Stimulated activated CD8-positive, alpha-beta memory T cell treated with anti-CD3 and anti-CD28 coated beads, Interleukin-2, amount 100 ng/mL, for 48 hours (primary cell): ENCODE data around the gene ATRNL1.

Source experiments
- DNase-seq, 2 donors: peaks; one replicate each; pipeline ENCODE4 v3.0.0-alpha.2; 2020; ENCODE audit warnings: low read depth in 2 of 2

The ATRNL1 gene

GRCh38 chr10:115093286-115093775, at the start of gene ATRNL1:
ATRNL1 (plus strand) TSS chr10:115093365; CDS start chr10:115093751, 386 bp downstream.
- peak in 1 of 2 donors; percentile 1 for DNase-seq

DNA sequence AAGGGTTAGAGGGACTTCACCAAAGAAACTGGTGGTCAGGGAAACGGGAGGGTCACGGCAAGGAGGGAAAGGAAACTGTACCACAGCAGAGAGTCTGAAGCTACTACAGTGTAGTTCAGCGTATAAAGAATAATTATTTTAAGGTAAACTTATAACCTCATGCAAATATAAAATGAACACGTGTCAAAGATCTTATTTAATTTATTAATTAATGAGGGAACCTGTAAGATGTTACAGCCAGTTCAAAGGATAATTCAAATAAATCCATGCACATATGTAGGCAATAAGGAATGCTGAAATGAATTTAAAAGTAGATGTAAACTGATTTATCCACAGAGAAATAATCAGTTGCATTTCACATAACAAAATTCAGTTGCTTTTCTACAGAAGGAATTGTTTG, 49.4 kb upstream of the ATRNL1 start:
- no peak for DNase-seq

DNA sequence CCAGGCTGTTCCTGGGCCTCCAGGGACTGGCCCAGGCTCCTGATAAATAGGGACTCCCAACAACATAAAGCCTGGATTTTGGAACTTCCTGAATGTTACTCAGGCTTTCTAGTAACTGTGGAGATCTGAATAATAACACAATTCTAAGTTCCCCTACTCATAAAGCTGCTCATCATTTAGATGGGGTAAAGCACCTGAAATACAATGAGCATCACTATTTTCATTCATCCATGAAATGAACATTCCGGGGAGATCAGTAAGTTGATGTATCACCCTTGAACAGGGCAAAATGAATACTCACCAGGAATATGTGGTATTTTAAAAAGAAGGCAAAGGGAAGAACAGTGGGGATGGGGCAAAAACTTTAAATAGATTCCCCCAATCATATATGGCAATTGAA, 48.3 kb upstream of the ATRNL1 start:
- DNase-seq = no peak

DNA sequence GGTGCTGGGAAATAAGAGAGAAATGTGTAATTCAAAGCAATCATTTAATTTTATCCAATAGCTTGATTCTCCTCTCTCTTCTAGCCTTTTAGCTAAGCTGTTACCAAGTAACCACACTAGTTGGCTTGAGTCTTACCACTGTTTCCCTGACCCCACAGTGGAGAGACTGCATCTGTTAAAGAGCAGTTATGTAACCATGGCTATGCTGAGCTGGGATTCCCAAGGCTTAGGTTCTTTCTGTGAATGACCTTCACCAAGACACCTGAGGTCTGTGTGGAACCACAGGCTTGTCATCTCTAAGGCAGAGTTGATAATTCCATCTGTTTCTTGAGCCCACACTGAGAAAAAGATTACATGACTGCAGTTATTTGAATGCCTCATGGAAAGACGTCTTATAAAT, 47.7 kb upstream of the ATRNL1 start:
- no peak for DNase-seq

DNA sequence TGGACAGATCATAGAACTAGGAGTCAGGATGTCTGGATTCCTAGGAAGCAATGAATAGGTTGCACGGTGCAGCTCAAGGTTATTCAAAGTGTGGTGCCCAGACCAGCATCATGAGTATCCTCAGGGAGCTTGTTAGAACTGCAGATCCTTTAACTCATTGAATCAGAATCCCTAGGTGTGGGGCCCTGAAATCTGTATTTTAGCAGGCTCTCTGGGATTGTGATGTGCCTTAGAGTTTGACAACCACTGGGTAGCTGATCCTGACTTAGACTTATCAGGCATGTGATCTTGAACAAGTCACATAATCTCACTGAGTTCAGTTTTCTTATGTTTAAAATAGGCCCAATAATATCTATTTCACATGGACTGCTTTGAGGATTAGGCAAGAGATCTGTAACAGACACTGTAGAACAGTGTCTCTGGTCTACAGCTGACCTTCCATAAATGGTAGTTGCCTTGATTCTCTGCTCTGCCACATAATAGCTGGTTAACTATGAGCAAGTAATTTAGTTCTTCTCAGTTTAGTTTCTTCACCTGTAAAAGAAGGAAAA, 46.4 kb upstream of the ATRNL1 start:
- DNase-seq = no peak

- no peak for DNase-seq
These were observed 45.5 kb upstream of the ATRNL1 start for GRCh38 chr10:115047705-115048104.

- no peak for DNase-seq
These were observed 43.8 kb upstream of the ATRNL1 start for GRCh38 chr10:115049318-115049717.

DNA sequence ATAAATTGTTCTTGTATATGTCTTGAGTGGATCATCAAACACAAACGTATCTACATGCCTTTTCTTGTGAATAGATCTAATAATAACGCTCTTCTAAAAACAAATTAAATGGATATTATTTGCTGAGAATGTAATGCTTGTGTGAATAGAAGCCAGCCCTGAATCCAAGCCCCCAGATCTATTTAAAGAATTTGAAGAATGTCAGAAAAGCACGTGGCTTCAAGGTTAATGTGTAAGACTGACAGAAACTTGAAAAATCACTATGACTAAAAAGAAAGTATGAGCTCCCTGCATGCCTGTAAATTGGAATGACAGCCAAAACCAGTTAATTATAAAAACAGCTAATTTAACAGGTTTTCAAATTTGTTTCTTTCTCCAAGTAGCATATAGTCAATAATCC, 43.2 kb upstream of the ATRNL1 start:
- DNase-seq = no peak

DNA sequence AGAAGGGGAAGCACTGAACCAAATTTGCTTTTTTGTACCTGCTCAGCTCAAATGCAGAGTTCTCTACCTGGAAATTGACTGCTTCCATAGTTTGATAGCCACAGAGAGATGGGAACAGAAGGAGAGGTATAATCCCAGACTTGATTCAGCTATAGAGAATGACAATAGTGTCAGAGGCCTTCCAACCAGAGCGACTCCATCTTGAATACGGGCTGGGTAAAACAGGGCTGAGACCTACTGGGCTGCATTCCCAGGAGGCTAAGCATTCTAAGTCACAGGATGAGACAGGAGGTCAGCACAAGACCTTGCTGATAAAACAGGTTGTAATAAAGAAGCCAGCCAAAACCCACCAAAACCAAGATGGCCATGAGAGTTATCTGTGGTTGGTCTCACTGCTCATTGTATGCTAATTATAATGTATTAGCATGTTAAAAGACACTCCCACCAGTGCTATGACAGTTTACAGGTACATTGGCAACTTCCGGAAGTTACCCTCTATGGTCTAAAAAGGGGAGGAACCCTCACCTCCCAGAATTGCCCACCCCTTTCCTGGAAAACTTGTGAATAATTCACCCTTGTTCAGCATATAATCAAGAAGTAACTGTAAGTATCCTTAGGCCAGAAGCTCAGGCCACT, 42.7 kb upstream of the ATRNL1 start:
- DNase-seq = no peak

DNA sequence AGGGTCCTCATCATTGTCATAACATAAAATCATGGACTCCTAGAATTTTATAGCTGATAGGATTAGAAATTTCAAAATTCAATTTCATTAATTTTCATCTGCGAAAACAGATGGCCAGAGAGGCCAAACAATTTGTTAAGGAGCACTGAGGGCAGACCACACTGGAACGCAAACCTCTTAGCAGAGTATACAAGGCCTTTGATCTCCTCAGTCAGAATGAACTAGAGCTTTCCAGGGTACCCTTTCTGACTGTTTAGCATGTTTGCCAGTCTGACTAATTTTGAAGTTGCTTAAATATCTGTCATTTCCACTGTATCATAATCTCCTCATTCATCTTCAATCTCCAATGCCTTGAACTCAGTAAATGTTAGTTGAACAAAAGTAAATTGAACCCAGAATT, 41.9 kb upstream of the ATRNL1 start:
- DNase-seq = no peak

DNA sequence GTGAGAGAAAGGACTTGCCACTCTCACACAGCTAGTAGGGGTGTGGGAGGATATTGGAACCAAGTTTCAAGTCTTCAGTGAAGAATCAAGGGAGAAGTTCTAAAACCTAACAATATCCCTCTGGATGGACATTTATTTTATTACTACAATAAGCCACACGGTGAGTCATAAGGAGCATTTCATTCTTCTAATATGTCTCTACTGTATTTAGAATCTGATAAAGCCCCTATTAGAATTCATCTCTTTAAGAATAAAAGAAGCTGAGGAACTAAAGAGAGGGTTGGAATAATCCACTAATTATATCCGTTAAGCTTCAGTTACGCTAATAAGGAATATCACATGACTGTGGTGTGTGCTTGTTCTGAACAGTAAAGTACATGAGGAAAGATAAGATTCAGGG, 40.9 kb upstream of the ATRNL1 start:
- no peak for DNase-seq

DNA sequence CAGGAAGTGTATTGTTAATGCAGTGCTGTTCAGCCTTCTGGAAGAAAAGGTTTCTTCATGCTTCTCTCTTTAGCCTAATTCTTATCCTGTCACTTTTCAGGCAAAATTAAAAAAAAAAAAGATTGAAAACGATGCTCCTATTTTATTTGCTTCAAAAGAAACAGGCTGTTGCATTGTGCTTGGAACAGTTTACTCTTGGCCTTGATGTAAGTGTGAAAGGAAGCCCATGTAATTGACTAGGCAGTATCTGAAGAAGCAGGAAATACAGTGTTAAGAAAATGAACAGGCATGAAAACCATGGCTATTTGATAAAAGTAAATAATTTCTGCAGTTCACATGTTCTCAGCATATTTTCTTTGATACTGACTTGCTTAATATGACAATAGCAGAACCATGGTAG, 40.4 kb upstream of the ATRNL1 start:
- DNase-seq = no peak

DNA sequence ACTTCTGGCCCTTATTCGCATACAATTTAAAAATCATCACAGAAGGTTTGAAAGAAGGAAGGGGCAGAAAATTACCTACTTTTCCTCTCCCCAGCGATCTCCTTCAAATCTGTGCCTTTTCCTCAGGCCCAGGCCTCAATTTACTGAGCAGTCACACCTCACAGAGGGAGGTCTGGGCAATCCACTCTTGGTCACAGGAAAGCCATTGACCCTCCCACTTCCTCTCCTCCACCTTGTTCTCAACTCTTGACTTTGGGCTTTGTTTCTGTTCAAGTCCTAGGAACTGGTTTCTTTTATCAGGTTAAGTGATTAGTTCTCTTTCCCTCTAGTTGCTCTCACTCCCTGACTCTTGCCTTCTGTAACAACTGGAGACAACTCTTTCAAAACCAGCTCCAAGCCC, 37.0 kb upstream of the ATRNL1 start:
- no peak for DNase-seq

GRCh38 chr10:115059301-115059898, 33.8 kb upstream of the ATRNL1 start:
- DNase-seq = no peak

DNA sequence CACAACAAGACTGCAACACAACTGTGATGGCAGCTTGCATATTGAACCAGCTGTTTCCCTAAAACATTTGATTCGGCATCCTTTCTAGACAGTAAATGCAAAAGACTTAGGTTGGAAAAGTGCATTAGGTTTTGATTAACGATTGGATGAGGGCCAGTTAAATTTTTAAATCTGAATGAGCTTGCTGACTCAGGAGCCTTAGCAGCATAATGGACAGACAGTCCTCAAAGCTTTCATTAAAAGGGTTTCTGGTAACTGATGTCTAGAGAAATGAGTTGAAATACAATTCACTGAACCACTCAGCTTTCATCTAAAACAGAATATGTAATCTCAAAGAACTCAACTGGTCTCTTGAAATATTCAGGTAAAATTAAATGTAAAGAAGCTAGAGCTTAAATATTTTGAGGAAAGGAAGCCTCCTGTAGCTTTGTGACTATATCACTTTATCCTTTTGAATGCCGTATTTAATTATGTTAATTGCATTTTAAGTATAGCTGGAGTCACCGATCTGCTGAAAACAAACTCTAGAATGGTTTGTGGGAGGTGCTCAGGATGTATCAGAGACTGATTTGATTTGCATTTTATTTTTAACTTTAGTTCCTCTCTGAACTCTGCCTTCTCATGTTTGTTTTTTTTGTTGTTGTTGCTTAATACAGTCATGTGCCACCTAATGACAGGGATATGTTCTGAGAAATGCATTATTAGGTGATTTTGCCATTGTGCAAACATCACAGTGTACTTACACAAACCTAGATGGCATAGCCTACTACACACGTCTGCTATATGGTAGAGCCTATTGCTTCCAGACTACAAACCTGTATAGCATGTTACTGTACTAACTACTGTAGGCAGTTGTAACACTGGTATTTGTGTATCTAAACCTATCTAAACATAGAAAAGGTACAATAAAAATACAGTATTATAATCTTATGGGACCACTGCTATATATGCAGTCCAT, 29.2 kb upstream of the ATRNL1 start:
- DNase-seq = no peak

DNA sequence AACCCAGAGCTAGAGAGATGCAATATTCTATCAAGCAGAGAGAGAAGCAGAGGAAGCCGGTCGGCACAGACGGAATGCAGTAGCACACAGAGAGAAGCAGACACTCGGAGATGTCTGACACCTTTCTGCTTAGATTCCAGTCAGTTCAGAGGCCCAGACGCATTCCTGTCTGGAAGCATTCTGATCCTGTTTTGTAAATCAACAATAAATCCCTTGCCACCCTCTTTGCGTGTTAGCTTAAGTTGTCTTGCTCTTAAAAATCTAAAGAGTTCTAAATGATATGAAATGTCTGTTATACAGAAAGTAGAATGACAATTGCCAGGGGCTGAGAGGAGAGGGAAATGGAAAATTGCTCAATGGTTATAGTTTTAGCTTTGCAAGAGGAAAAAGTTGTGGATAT, 27.4 kb upstream of the ATRNL1 start:
- DNase-seq = no peak

DNA sequence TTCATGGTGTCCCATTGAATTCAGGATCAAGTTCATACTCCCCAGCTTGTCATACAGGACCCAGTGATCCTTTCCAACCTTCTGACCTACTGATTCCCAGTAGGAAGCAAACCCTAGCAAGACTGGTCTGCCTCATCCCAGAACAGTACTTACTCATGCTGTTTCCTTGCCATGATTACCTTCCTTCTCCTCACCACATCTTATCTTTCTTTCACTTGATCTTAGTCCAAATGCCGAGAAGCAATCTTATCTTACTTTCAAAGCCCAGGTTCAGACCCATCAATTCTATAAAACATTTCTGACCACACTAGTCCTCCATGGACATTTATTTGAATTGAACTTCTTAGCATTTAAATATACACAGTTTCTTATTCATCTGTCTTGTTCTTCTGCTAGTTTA, 26.6 kb upstream of the ATRNL1 start:
- DNase-seq = no peak

- no peak for DNase-seq
These were observed 19.4 kb upstream of the ATRNL1 start for GRCh38 chr10:115073796-115074195.

DNA sequence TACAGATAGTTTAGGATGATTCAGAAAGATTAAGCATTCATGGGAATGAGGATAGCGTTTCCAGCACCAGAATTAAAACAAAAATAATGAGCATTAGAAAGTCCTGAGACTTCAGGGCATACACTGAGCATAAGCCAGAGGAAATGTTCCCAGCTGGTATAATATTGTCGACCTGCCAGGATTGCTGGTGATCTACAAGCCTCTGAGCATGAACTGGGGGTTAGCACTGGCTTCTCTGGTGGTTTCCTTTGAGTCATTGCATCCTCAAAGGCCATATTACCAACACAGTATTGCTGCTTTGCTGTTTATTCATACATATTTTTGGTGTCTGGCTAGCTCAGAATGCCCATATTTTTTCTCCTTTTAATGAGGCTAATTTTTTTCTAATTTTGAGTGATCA, 10.7 kb upstream of the ATRNL1 start:
- DNase-seq = no peak

GRCh38 chr10:115084277-115084850, 8.8 kb upstream of the ATRNL1 start:
- DNase-seq = no peak

GRCh38 chr10:115091161-115091560, 2.0 kb upstream of the ATRNL1 start:
- DNase-seq = no peak

DNA sequence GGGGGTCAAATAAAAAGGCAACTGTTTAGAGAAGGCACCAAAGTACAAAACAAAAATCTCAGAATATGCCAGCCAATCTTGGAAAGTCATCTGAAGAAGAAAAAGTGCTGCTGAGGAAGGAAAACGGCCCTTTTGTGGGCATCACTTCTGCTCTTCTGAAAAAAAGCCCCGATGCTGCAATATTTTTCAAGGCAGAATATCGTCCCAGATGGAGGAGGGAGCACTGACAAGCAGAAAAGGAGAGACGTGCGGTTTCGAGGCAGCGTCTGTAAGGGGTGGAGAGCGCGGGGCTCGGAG, 959 bp upstream of the ATRNL1 start:
- no peak for DNase-seq
